K562 (cell line): Measurements from ENCODE around the gene DNAH5.

Source experiments
- CTCF ChIP-seq, 3 experiments: IDR thresholded peaks in 2 of 3; conservative IDR thresholded peaks in 1 of 3; 2 replicates each; pipeline ENCODE4 v1.5.1; 2011 to 2012; ENCODE audit warnings: low read length in 3 of 3, mild to moderate bottlenecking in 3 of 3, control low read depth in 2 of 3, improper control_type of control experiment in 1 of 3, inconsistent platforms in 1 of 3, low read depth in 1 of 3, mixed read lengths in 1 of 3, moderate library complexity in 1 of 3; ENCODE audit not compliant: insufficient read depth in 2 of 3
- EP300 ChIP-seq: IDR thresholded peaks from 2 replicates; pipeline ENCODE4 v1.6.1; 2012; ENCODE audit warnings: low read length, improper control_type of control experiment
- MAFF ChIP-seq: IDR thresholded peaks from 2 replicates; pipeline ENCODE4 v1.6.1; 2012; ENCODE audit warnings: low read length, improper control_type of control experiment
- ZFP30 ChIP-seq: fragments of 250-450 bp; sonication (Bioruptor Pico); IDR thresholded peaks from 2 replicates; pipeline ENCODE4 v1.8.0; 2022; ENCODE audit warnings: moderate library complexity, mild to moderate bottlenecking, inconsistent platforms, borderline replicate concordance

GRCh38 chr5:13843175-13843846 lies 101.2 kb downstream of the DNAH5 start:
- TF ChIP-seq EP300 (no peak), ZFP30 (CRISPR knock-in tag) (no peak), CTCF (IDR thresholded peaks at IDR 0.05 in 2 of 3, conservative IDR thresholded peaks at IDR 0.05 in 1 of 3; ENCODE audit: insufficient read depth in 2 of 3, low read depth in 1 of 3, low read length in 3 of 3) (no peak), MAFF (no peak)
